ENCODE data around the gene CD63.

The CD63 gene, protein sequence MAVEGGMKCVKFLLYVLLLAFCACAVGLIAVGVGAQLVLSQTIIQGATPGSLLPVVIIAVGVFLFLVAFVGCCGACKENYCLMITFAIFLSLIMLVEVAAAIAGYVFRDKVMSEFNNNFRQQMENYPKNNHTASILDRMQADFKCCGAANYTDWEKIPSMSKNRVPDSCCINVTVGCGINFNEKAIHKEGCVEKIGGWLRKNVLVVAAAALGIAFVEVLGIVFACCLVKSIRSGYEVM

GRCh38 chr12:55728939-55729818 lies at the start of gene CD63:
Gene CD63, minus strand, starts transcription at chr12:55729009. Its CDS starts 668 bp downstream, at chr12:55728341.
- DNase-seq (ENCODE audit: low read depth): peak; percentile 95
- H3K4me3 ChIP-seq (ENCODE audit: low read depth, low read length): peak within 1 kb of the TSS; percentile 75
- peak; percentile 50 for TF ChIP-seq POLR2A (IDR thresholded peaks at IDR 0.05; ENCODE audit: extremely low read depth, insufficient read length)
- peak; percentile 96 for TF ChIP-seq MAX (IDR thresholded peaks at IDR 0.05; ENCODE audit: low read depth, low read length)
- TF ChIP-seq MYC (IDR thresholded peaks at IDR 0.05; ENCODE audit: low read depth, low read length): peak; percentile 95
- no peak for TF ChIP-seq CTCF (IDR thresholded peaks at IDR 0.05; ENCODE audit: low read depth, low read length)

- TF ChIP-seq POLR2A (IDR thresholded peaks at IDR 0.05; ENCODE audit: extremely low read depth, insufficient read length) (no peak), MYC (IDR thresholded peaks at IDR 0.05; ENCODE audit: low read depth, low read length) (no peak), MAX (IDR thresholded peaks at IDR 0.05; ENCODE audit: low read depth, low read length) (no peak), CTCF (IDR thresholded peaks at IDR 0.05; ENCODE audit: low read depth, low read length) (no peak)
- DNase-seq (ENCODE audit: low read depth): no peak
- H3K4me3 ChIP-seq (ENCODE audit: low read depth, low read length): no peak overlapping the region
Measured at GRCh38 chr12:55777856-55778255, 49.0 kb upstream of the CD63 start.

DNA sequence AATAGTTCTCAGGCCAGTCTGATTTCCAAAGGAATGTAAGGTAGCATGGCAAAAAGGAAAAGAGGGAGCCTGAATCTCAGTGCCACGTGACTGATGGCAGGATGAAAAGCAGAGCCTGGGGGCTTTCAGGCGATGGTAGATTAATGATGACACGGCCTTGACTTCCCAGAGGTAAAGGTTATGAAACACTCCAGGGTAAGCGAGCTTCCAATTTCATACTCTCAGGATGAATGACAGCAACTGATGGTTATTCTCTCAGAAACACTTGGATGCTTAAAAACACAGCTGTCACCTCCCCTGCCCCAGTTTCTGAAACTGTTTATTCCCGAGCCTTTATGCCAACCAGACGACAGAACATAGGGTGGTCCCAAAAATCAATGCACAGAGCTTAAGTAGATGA lies 42.9 kb upstream of the CD63 start:
- no peak for TF ChIP-seq MAX (IDR thresholded peaks at IDR 0.05; ENCODE audit: low read depth, low read length)
- TF ChIP-seq CTCF (IDR thresholded peaks at IDR 0.05; ENCODE audit: low read depth, low read length): no peak
- TF ChIP-seq MYC (IDR thresholded peaks at IDR 0.05; ENCODE audit: low read depth, low read length): no peak
- TF ChIP-seq POLR2A (IDR thresholded peaks at IDR 0.05; ENCODE audit: extremely low read depth, insufficient read length): no peak
- H3K4me3 ChIP-seq (ENCODE audit: low read depth, low read length): no peak overlapping the region
- DNase-seq (ENCODE audit: low read depth): no peak

DNA sequence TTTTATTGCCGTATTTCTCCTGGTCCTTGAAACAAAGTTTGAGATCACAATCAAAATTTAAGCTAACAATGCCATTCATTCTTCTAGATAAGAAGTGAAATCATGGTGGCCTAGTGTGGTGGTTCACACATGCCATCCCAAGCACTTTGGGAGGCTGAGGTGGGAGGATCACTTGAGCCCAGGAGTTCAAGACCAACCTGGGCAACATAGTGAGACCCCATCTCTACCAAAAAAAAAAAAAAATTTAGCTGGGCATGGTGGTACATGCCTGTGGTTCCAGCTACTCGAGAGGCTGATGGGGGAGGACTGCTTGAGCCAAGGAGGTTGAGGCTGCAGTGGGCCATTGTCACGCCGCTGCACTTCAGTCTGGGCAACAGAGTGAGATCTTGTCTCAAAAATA lies 38.3 kb upstream of the CD63 start:
- no peak for DNase-seq (ENCODE audit: low read depth)
- H3K4me3 ChIP-seq (ENCODE audit: low read depth, low read length): no peak overlapping the region
- TF ChIP-seq MYC (IDR thresholded peaks at IDR 0.05; ENCODE audit: low read depth, low read length) (no peak), POLR2A (IDR thresholded peaks at IDR 0.05; ENCODE audit: extremely low read depth, insufficient read length) (no peak), MAX (IDR thresholded peaks at IDR 0.05; ENCODE audit: low read depth, low read length) (no peak), CTCF (IDR thresholded peaks at IDR 0.05; ENCODE audit: low read depth, low read length) (no peak)

- TF ChIP-seq MAX (IDR thresholded peaks at IDR 0.05; ENCODE audit: low read depth, low read length): no peak
- TF ChIP-seq POLR2A (IDR thresholded peaks at IDR 0.05; ENCODE audit: extremely low read depth, insufficient read length): no peak
- TF ChIP-seq MYC (IDR thresholded peaks at IDR 0.05; ENCODE audit: low read depth, low read length): no peak
- H3K4me3 ChIP-seq (ENCODE audit: low read depth, low read length): no peak overlapping the region
- DNase-seq (ENCODE audit: low read depth): no peak
Measured at GRCh38 chr12:55765736-55766290, 37.0 kb upstream of the CD63 start.

Data from NB4 (cell line).